Sigmoid colon (tissue), 7 donors: ENCODE results near the gene CAMTA1. TPM values are rescaled to one million over a fixed set of nuclear protein-coding genes. Genes with fewer than 3 reads are reported as not detected.

ENCODE experiments used
- DNase-seq: peaks from one replicate; pipeline ENCODE4 v3.0.0-alpha.2; 2019
- H3K27ac ChIP-seq, 4 donors: fragments of 200-600 bp; sonication (generic); one replicate each; pipeline ENCODE4 v1.5.1; 2016 to 2019; ENCODE audit warnings: mild to moderate bottlenecking in 1 of 4
- H3K27me3 ChIP-seq, 3 donors: fragments of 200-600 bp; sonication (generic); one replicate each; pipeline ENCODE4 v1.5.1; 2019; ENCODE audit warnings: mild to moderate bottlenecking in 1 of 3
- H3K36me3 ChIP-seq, 4 donors: fragments of 200-600 bp; sonication (generic); one replicate each; pipeline ENCODE4 v1.5.1; 2016 to 2019
- H3K4me1 ChIP-seq, 4 donors: fragments of 200-600 bp; sonication (generic); one replicate each; pipeline ENCODE4 v1.5.1; 2017 to 2019
- H3K4me3 ChIP-seq, 4 donors: fragments of 200-600 bp; sonication (generic); one replicate each; pipeline ENCODE4 v1.5.1; 2017 to 2019; ENCODE audit warnings: mild to moderate bottlenecking in 2 of 4, moderate library complexity in 1 of 4
- H3K9me3 ChIP-seq, 4 donors: fragments of 200-600 bp in 3 of 4; sonication (generic) in 3 of 4; one replicate each; pipeline versions ENCODE4 v1.5.1 to v1.6.1; 2013 to 2019
- CTCF ChIP-seq, 4 experiments: fragments of 450-650 bp in 3 of 4; fragments of 200-600 bp in 1 of 4; IDR thresholded peaks; one replicate each; pipeline ENCODE4 v1.5.1; 2016 to 2019; ENCODE audit warnings: antibody characterized with exemption in 4 of 4, mild to moderate bottlenecking in 3 of 4, moderate library complexity in 2 of 4
- EP300 ChIP-seq, 4 donors: sonication (generic); formaldehyde crosslinking; IDR thresholded peaks; one replicate each; pipeline ENCODE4 v1.6.1; 2017; ENCODE audit warnings: antibody characterized with exemption in 4 of 4
- POLR2A ChIP-seq, 2 donors: fragments of 450-650 bp; IDR thresholded peaks; one replicate each; pipeline ENCODE4 v1.6.1; 2016; ENCODE audit warnings: antibody characterized with exemption in 2 of 2, mild to moderate bottlenecking in 2 of 2, moderate library complexity in 2 of 2
- POLR2AphosphoS5 ChIP-seq, 4 donors: sonication (generic); formaldehyde crosslinking; IDR thresholded peaks; one replicate each; pipeline ENCODE4 v1.6.1; 2017; ENCODE audit warnings: antibody characterized with exemption in 4 of 4
- WGBS, 2 donors: extraction: QIAGEN DNeasy Blood & Tissue Kit; methylation state at CpG; one replicate each; pipeline ENCODE4 v1.1.7; 2013; 5-methylcytosine and 5-hydroxymethylcytosine counted together
- intact Hi-C: fragments of 100-400 bp; cut with DNase I; formaldehyde crosslinking; loops from one replicate; pipeline ENCODE4 v1.15.1; 2023
- polyA plus RNA-seq, 3 donors: library from polyadenylated mRNA; stranded (reverse); fragments of 200-250 nt; gene quantifications; one replicate each; pipeline ENCODE4 v1.2.3, GENCODE V29; 2013
- total RNA-seq, 4 donors: library from RNA; depleted of rRNA; stranded (reverse); fragments of >200 nt; gene quantifications; one replicate each; pipeline ENCODE4 v1.1.0, GENCODE V29; 2016
- donor health status: healthy with polysubstance abuse.
- donor health status: Bipolar disorder and iron deficiency.
- donor health status: healthy.

CAMTA1 gene
- total and polyA plus RNA-seq, 7 donors = 97.9 to 196 (median 177) TPM

- no peaks in the 10 kb centered on the region for H3K9me3 ChIP-seq
- no peak overlapping the region for H3K27ac ChIP-seq
- no peak overlapping the region for H3K4me3 ChIP-seq
- no peak for DNase-seq
- H3K36me3 ChIP-seq = no peaks in the 10 kb centered on the region
- no peaks in the 10 kb centered on the region for H3K27me3 ChIP-seq
- intact Hi-C loops = no loop called here
- TF ChIP-seq POLR2A (IDR thresholded peaks at IDR 0.05) (no peak), POLR2AphosphoS5 (IDR thresholded peaks at IDR 0.05) (no peak), CTCF (IDR thresholded peaks at IDR 0.05) (no peak), EP300 (IDR thresholded peaks at IDR 0.05) (no peak)
- 68 to 77% methylated on average over 13 of the region's 13 CpGs for WGBS, 2 donors
- H3K4me1 ChIP-seq = peaks cover 0 to 34% (median 26%) of the 10 kb centered on the region in 4 donors
These were observed 684.1 kb downstream of the CAMTA1 start for GRCh38 chr1:7469255-7469938.

GRCh38 chr1:7470904-7471638, 685.8 kb downstream of the CAMTA1 start:
- TF ChIP-seq CTCF (IDR thresholded peaks at IDR 0.05) = no peak
- TF ChIP-seq POLR2A (IDR thresholded peaks at IDR 0.05) = no peak
- TF ChIP-seq POLR2AphosphoS5 (IDR thresholded peaks at IDR 0.05) = peak in 2 of 4 donors; percentile 40 to 71
- TF ChIP-seq EP300 (IDR thresholded peaks at IDR 0.05) = peak in 1 of 4 donors; percentile 9
- intact Hi-C loops = loop anchor here (5.0 to 10.0 kb wide), 2 partner anchors 89 to 176 kb away; no protein-coding TSS in a partner anchor
- H3K27ac ChIP-seq = peak overlapping the region; percentile 56 to 64 (median 60)
- peaks cover 0 to 34% (median 26%) of the 10 kb centered on the region in 4 donors for H3K4me1 ChIP-seq
- no peaks in the 10 kb centered on the region for H3K9me3 ChIP-seq
- WGBS, 2 donors = 45 to 62% methylated on average over 12 of the region's 12 CpGs
- no peaks in the 10 kb centered on the region for H3K27me3 ChIP-seq
- peak; percentile 92 for DNase-seq
- no peaks in the 10 kb centered on the region for H3K36me3 ChIP-seq
- no peak overlapping the region for H3K4me3 ChIP-seq

- no peak for DNase-seq
- H3K27me3 ChIP-seq = no peaks in the 10 kb centered on the region
- H3K27ac ChIP-seq = peak overlapping the region; percentile 56 to 64 (median 60)
- no peaks in the 10 kb centered on the region for H3K36me3 ChIP-seq
- no peaks in the 10 kb centered on the region for H3K9me3 ChIP-seq
- peaks cover 0 to 34% (median 28%) of the 10 kb centered on the region in 4 donors for H3K4me1 ChIP-seq
- H3K4me3 ChIP-seq = no peak overlapping the region
- WGBS, 2 donors = 79 to 80% methylated on average over 14 of the region's 14 CpGs
- intact Hi-C loops = loop anchor here (5.0 to 10.0 kb wide), 2 partner anchors 90 to 177 kb away; no protein-coding TSS in a partner anchor
- no peak for TF ChIP-seq CTCF (IDR thresholded peaks at IDR 0.05)
- TF ChIP-seq EP300 (IDR thresholded peaks at IDR 0.05) = peak in 1 of 4 donors; percentile 11
- peak in 2 of 4 donors; percentile 15 to 32 for TF ChIP-seq POLR2AphosphoS5 (IDR thresholded peaks at IDR 0.05)
- TF ChIP-seq POLR2A (IDR thresholded peaks at IDR 0.05) = no peak
These were observed 686.6 kb downstream of the CAMTA1 start for GRCh38 chr1:7471836-7472235.

- Histone ChIP-seq H3K27ac (no peak overlapping the region), H3K27me3 (no peaks in the 10 kb centered on the region), H3K4me3 (no peak overlapping the region), H3K4me1 (peaks cover 0 to 45% (median 33%) of the 10 kb centered on the region in 4 donors), H3K36me3 (no peaks in the 10 kb centered on the region), H3K9me3 (no peaks in the 10 kb centered on the region)
- no peak for DNase-seq
- WGBS, 2 donors = 91 to 92% methylated on average over 13 of the region's 13 CpGs
- TF ChIP-seq POLR2A (IDR thresholded peaks at IDR 0.05) (no peak), POLR2AphosphoS5 (IDR thresholded peaks at IDR 0.05) (no peak), EP300 (IDR thresholded peaks at IDR 0.05) (no peak), CTCF (IDR thresholded peaks at IDR 0.05) (no peak)
- intact Hi-C loops = loop anchor here (5.0 to 10.0 kb wide), 2 partner anchors 91 to 179 kb away; no protein-coding TSS in a partner anchor
These were observed 688.2 kb downstream of the CAMTA1 start for GRCh38 chr1:7473223-7474142.
